GM12878 (cell line): ENCODE measurements around the gene CLEC3A. TPM values are rescaled to one million over a fixed set of nuclear protein-coding genes. Genes with fewer than 3 reads are reported as not detected.
A peak's percentile ranks its signal among the peaks of the same experiment; 100 is the strongest.

Experiments
- ATAC-seq: fragments of 200-7000 bp; cut with Tn5 transposase; 3 replicates; pipeline ENCODE4 v1.9.1; 2020; ENCODE audit warnings: mild to moderate bottlenecking, moderate library complexity
- BruUV-seq: library from RNA; stranded (reverse); fragments of 400-500 nt; replicated peaks from 2 replicates; lab custom pipeline; 2021; lab: Mats Ljungman, UMichigan
- CTCF ChIA-PET: fragments of 300-600 bp; sonication (Branson Sonifier 250); formaldehyde crosslinking; extraction: SDS; loops from one replicate; lab custom pipeline; 2021; ENCODE audit warnings: inconsistent platforms; lab: Yijun Ruan, JAX
- POLR2A ChIA-PET: fragments of 350-600 bp; formaldehyde crosslinking; extraction: SDS; loops from one replicate; lab custom pipeline; 2021; ENCODE audit warnings: inconsistent platforms; lab: Charles Lee
- RAD21 ChIA-PET: fragments of 300-600 bp; sonication (Branson Sonifier 250); formaldehyde crosslinking; loops from one replicate; lab custom pipeline; 2023; ENCODE audit warnings: antibody characterized with exemption; ENCODE audit not compliant: unreplicated experiment; lab: Charles Lee
- SMC1A ChIA-PET: fragments of 300-600 bp; sonication (Branson Sonifier 250); formaldehyde crosslinking; loops from one replicate; lab custom pipeline; 2023; ENCODE audit not compliant: unreplicated experiment, uncharacterized antibody; lab: Charles Lee
- DNase-seq: peaks from one replicate; pipeline ENCODE4 v3.0.0-alpha.2; 2011; ENCODE audit warnings: low read depth, low spot score
- FAIRE-seq: peaks from 3 replicates; lab custom pipeline; 2011; peaks lifted over from hg19 to GRCh38; lab: Jason Lieb, UNC
- H2AFZ ChIP-seq: 2 replicates; pipeline ENCODE4 v1.6.0; 2011; ENCODE audit warnings: low read depth, low read length, control low read depth; ENCODE audit not compliant: control insufficient read depth
- H3K27ac ChIP-seq: 2 replicates; pipeline ENCODE4 v1.5.1; 2011; ENCODE audit warnings: control low read depth; ENCODE audit not compliant: control insufficient read depth, insufficient read depth
- H3K27me3 ChIP-seq, 2 experiments: replicated peaks in 1 of 2; 2 replicates each; pipeline versions ENCODE4 v1.6.0 to v1.6.1; 2011; ENCODE audit warnings: low read length in 1 of 2; ENCODE audit not compliant: control insufficient read depth in 2 of 2, insufficient read depth in 2 of 2
- H3K36me3 ChIP-seq, 2 experiments: 2 replicates each; pipeline ENCODE4 v1.5.1; 2011; ENCODE audit warnings: low read length in 1 of 2; ENCODE audit not compliant: control insufficient read depth in 2 of 2, insufficient read depth in 2 of 2
- H3K4me1 ChIP-seq: 2 replicates; pipeline ENCODE4 v1.6.1; 2011; ENCODE audit warnings: mild to moderate bottlenecking, low read length, moderate library complexity, mixed read lengths; ENCODE audit not compliant: control insufficient read depth, insufficient read depth
- H3K4me2 ChIP-seq: 2 replicates; pipeline ENCODE4 v1.6.0; 2011; ENCODE audit warnings: control low read depth; ENCODE audit not compliant: control insufficient read depth, insufficient read depth
- H3K4me3 ChIP-seq: fragments of 200-600 bp; sonication (generic); 2 replicates; pipeline ENCODE4 v1.5.1; 2016
- H3K79me2 ChIP-seq: 2 replicates; pipeline ENCODE4 v1.6.0; 2011; ENCODE audit warnings: low read length; ENCODE audit not compliant: control insufficient read depth, insufficient read depth
- H3K9ac ChIP-seq: 2 replicates; pipeline ENCODE4 v1.8.0; 2011; ENCODE audit warnings: low read length, control low read depth, mixed read lengths; ENCODE audit not compliant: control insufficient read depth, insufficient read depth
- H3K9me3 ChIP-seq: replicated peaks from 3 replicates; pipeline ENCODE4 v1.5.1; 2011; ENCODE audit warnings: mild to moderate bottlenecking, low read length; ENCODE audit not compliant: control insufficient read depth, insufficient read depth
- H4K20me1 ChIP-seq: 2 replicates; pipeline ENCODE4 v1.6.0; 2011; ENCODE audit not compliant: control insufficient read depth, insufficient read depth
- EZH2 ChIP-seq: IDR thresholded peaks from 2 replicates; pipeline ENCODE4 v1.6.1; 2012; ENCODE audit warnings: low read depth, mild to moderate bottlenecking, control low read depth, inconsistent platforms, low read length, borderline replicate concordance; ENCODE audit not compliant: control insufficient read depth
- HCFC1 ChIP-seq: fragments of 150-350 bp; IDR thresholded peaks from 2 replicates; pipeline ENCODE4 v1.6.1; 2014; ENCODE audit warnings: low read length
- IKZF2 ChIP-seq, 2 experiments: fragments of 450-650 bp; IDR thresholded peaks; 2 replicates each; pipeline ENCODE4 v1.6.1; 2017; ENCODE audit warnings: mild to moderate bottlenecking in 2 of 2, moderate library complexity in 2 of 2
- KAT2A ChIP-seq: conservative IDR thresholded peaks from 2 replicates; pipeline ENCODE4 v1.6.1; 2011; ENCODE audit warnings: low read depth, low read length; ENCODE audit not compliant: control insufficient read depth
- MYC ChIP-seq: IDR thresholded peaks from 2 replicates; pipeline ENCODE4 v1.6.1; 2011; ENCODE audit warnings: mild to moderate bottlenecking, low read length, moderate library complexity, inconsistent platforms; ENCODE audit not compliant: insufficient read depth, insufficient replicate concordance, insufficient read length, severe bottlenecking
- NR2F1 ChIP-seq: fragments of 450-650 bp; conservative IDR thresholded peaks from 2 replicates; pipeline ENCODE4 v1.6.1; 2017; ENCODE audit warnings: mild to moderate bottlenecking
- PAX8 ChIP-seq: fragments of 450-650 bp; IDR thresholded peaks from 2 replicates; pipeline ENCODE4 v1.6.1; 2017; ENCODE audit warnings: mild to moderate bottlenecking, moderate library complexity
- POU2F2 ChIP-seq: IDR thresholded peaks from 3 replicates; pipeline ENCODE4 v1.6.1; 2011; ENCODE audit warnings: low read depth, mild to moderate bottlenecking, low read length, borderline replicate concordance
- RAD21 ChIP-seq: IDR thresholded peaks from 2 replicates; pipeline ENCODE4 v1.6.1; 2011; ENCODE audit warnings: mild to moderate bottlenecking, low read depth, low read length, moderate library complexity; ENCODE audit not compliant: insufficient read depth
- SPI1 ChIP-seq: IDR thresholded peaks from 2 replicates; pipeline ENCODE4 v1.6.1; 2011; ENCODE audit warnings: low read depth, mild to moderate bottlenecking, low read length, moderate library complexity, borderline replicate concordance; ENCODE audit not compliant: insufficient read depth
- SRF ChIP-seq, 2 experiments: IDR thresholded peaks; 2 replicates each; pipeline ENCODE4 v1.6.1; 2011; ENCODE audit warnings: low read depth in 2 of 2, low read length in 2 of 2, mild to moderate bottlenecking in 1 of 2, moderate library complexity in 1 of 2
- TBL1XR1 ChIP-seq: IDR thresholded peaks from 2 replicates; pipeline ENCODE4 v1.6.1; 2012; ENCODE audit warnings: low read depth, low read length, improper control_type of control experiment
- ZZZ3 ChIP-seq: IDR thresholded peaks from 2 replicates; pipeline ENCODE4 v1.6.1; 2011; ENCODE audit warnings: low read depth; ENCODE audit not compliant: control insufficient read depth, insufficient read length
- WGBS: methylation state at CpG from one replicate; pipeline ENCODE4 v1.1.6; 2016; ENCODE audit warnings: low lambda C conversion rate; ENCODE audit not compliant: insufficient replicate concordance, insufficient coverage; ENCODE audit errors: missing lambda C conversion rate; 5-methylcytosine and 5-hydroxymethylcytosine counted together
- in situ Hi-C: fragments of 300-500 bp; cut with MboI; formaldehyde crosslinking; loops from 9 replicates; pipeline ENCODE4 v1.14.3; 2018; ENCODE audit warnings: mixed read lengths
- intact Hi-C: fragments of 100-400 bp; cut with micrococcal nuclease; formaldehyde crosslinking; loops from one replicate; pipeline ENCODE4 v1.14.2; 2022; ENCODE audit not compliant: unreplicated experiment
- polyA plus RNA-seq, 11 experiments: library from polyadenylated mRNA; depleted of rRNA in 4 of 11; unstranded in 6 of 11; stranded (reverse) in 5 of 11; fragments of >200 nt; fragmentation: Nextera tagmentation in 4 of 11; fragmentation: Illumina TruSeq in 1 of 11; extraction: Ambion mirVana in 4 of 11; extraction: Trizol in 1 of 11; gene quantifications; 1 replicate in 1 of 11; 2 replicates in 10 of 11; pipeline versions ENCODE4 v1.2.1 to v1.2.3, GENCODE V29; 2011 to 2016; ENCODE audit warnings: inconsistent platforms in 2 of 11, missing spikeins in 2 of 11, low read depth in 1 of 11
- total RNA-seq, 4 experiments: library from RNA; depleted of rRNA in 3 of 4; stranded (reverse); fragments of >200 nt in 3 of 4; fragmentation: Illumina TruSeq in 1 of 4; extraction: Trizol in 1 of 4; gene quantifications; 2 replicates each; pipeline versions ENCODE4 v1.2.1 to v1.2.3, GENCODE V29; 2013 to 2021
- TF ChIP-seq, protein P1 (sequence below): fragments of 450-650 bp; IDR thresholded peaks from 2 replicates; pipeline ENCODE4 v1.6.1; 2014; ENCODE audit warnings: mild to moderate bottlenecking
- TF ChIP-seq, protein P2 (sequence below): fragments of 450-650 bp; IDR thresholded peaks from 2 replicates; pipeline ENCODE4 v1.6.1; 2016; ENCODE audit warnings: mild to moderate bottlenecking
- TF ChIP-seq, protein P3 (sequence below): fragments of 450-650 bp; IDR thresholded peaks from 2 replicates; pipeline ENCODE4 v1.6.1; 2017; ENCODE audit warnings: antibody characterized with exemption, mild to moderate bottlenecking, moderate library complexity
- TF ChIP-seq, protein P4 (sequence below): fragments of 450-650 bp; IDR thresholded peaks from 2 replicates; pipeline ENCODE4 v1.6.1; 2017; ENCODE audit warnings: borderline replicate concordance

The CLEC3A gene
- total and polyA plus RNA-seq, 10 of the 15 experiments (the other 5 are each of a cell fraction or from before 2014, with no cell fraction given): not detected

DNA sequence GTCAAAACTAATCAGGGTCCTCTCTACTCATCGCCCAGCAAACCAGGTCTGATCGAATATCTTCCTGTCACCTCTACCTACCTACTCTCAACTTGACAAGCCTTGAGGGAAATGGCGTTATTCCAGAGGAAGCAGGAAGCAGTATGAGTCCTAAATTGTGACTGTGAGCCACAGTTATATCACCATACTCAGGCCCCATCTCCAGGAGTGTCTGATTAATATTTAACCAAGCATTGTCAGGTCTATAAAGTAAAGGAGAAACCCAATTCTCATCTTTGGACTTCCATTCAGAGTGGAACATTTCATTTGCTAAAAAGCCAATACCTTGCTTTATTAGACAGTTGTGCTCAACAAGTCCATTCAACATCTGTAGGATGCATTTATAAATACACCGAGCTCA, 17.8 kb upstream of the CLEC3A start (continued):
- TF ChIP-seq, protein P1, sequence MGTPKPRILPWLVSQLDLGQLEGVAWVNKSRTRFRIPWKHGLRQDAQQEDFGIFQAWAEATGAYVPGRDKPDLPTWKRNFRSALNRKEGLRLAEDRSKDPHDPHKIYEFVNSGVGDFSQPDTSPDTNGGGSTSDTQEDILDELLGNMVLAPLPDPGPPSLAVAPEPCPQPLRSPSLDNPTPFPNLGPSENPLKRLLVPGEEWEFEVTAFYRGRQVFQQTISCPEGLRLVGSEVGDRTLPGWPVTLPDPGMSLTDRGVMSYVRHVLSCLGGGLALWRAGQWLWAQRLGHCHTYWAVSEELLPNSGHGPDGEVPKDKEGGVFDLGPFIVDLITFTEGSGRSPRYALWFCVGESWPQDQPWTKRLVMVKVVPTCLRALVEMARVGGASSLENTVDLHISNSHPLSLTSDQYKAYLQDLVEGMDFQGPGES: no peak
- TF ChIP-seq MYC (no peak), ZZZ3 (no peak), SRF (IDR thresholded peaks at IDR 0.05; ENCODE audit: low read depth in 2 of 2, low read length in 2 of 2) (no peak), NR2F1 (no peak), IKZF2 (IDR thresholded peaks at IDR 0.05) (no peak)
- TF ChIP-seq, all 136 proteins: peak for 0

DNA sequence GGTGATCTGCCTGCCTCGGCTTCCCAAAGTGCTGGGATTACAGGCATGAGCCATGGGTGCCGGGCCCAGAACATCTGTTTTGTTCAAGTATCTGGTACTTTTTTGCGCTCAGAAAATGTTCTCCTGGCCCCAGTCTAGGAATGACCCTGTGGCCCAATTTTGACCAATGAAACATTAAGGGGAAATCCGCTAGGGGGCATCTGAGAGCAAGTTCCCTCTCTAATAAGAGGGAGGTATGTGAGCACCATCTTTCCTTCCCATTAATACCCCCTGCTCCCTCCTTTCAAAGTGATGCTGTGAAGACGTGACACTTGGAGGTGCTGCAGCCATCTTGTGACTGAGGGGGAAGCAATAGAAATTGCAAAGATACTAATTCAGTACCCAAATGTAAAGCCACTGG, 16.5 kb upstream of the CLEC3A start:
- intact Hi-C loops: loop anchor here (2.0 kb wide), 1 partner anchor 89 kb away; no protein-coding TSS in a partner anchor
- Histone ChIP-seq H3K4me3 (no peak overlapping the region), H3K27ac (no peak overlapping the region), H2AFZ (no peak overlapping the region), H3K9ac (no peak overlapping the region), H3K36me3 (no peaks in the 10 kb centered on the region), H3K27me3 (no peaks in the 10 kb centered on the region), H3K79me2 (no peaks in the 10 kb centered on the region), H3K4me2 (no peak overlapping the region), H3K4me1 (no peaks in the 10 kb centered on the region), H3K9me3 (no peaks in the 10 kb centered on the region), H4K20me1 (no peaks in the 10 kb centered on the region)
- DNase-seq (no peak), FAIRE-seq (no peak), ATAC-seq (peak; percentile 63)
- BruUV-seq: no TSS peak
- ChIA-PET RAD21 (no interaction called here), CTCF (no interaction called here), POLR2A (no interaction called here), SMC1A (no interaction called here)
- 30% methylated on average over 5 of the region's 5 CpGs for WGBS
- in situ Hi-C loops: no loop called here
- TF ChIP-seq POU2F2 (no peak), HCFC1 (no peak), KAT2A (no peak), TBL1XR1 (no peak), SPI1 (no peak), RAD21 (peak; percentile 20; the same call in 1 of the 2 replicates), PAX8 (no peak), EZH2 (no peak)
- TF ChIP-seq, protein P2, sequence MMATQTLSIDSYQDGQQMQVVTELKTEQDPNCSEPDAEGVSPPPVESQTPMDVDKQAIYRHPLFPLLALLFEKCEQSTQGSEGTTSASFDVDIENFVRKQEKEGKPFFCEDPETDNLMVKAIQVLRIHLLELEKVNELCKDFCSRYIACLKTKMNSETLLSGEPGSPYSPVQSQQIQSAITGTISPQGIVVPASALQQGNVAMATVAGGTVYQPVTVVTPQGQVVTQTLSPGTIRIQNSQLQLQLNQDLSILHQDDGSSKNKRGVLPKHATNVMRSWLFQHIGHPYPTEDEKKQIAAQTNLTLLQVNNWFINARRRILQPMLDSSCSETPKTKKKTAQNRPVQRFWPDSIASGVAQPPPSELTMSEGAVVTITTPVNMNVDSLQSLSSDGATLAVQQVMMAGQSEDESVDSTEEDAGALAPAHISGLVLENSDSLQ: no peak
- TF ChIP-seq, protein P3, sequence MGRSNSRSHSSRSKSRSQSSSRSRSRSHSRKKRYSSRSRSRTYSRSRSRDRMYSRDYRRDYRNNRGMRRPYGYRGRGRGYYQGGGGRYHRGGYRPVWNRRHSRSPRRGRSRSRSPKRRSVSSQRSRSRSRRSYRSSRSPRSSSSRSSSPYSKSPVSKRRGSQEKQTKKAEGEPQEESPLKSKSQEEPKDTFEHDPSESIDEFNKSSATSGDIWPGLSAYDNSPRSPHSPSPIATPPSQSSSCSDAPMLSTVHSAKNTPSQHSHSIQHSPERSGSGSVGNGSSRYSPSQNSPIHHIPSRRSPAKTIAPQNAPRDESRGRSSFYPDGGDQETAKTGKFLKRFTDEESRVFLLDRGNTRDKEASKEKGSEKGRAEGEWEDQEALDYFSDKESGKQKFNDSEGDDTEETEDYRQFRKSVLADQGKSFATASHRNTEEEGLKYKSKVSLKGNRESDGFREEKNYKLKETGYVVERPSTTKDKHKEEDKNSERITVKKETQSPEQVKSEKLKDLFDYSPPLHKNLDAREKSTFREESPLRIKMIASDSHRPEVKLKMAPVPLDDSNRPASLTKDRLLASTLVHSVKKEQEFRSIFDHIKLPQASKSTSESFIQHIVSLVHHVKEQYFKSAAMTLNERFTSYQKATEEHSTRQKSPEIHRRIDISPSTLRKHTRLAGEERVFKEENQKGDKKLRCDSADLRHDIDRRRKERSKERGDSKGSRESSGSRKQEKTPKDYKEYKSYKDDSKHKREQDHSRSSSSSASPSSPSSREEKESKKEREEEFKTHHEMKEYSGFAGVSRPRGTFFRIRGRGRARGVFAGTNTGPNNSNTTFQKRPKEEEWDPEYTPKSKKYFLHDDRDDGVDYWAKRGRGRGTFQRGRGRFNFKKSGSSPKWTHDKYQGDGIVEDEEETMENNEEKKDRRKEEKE: no peak
- TF ChIP-seq, protein P4, sequence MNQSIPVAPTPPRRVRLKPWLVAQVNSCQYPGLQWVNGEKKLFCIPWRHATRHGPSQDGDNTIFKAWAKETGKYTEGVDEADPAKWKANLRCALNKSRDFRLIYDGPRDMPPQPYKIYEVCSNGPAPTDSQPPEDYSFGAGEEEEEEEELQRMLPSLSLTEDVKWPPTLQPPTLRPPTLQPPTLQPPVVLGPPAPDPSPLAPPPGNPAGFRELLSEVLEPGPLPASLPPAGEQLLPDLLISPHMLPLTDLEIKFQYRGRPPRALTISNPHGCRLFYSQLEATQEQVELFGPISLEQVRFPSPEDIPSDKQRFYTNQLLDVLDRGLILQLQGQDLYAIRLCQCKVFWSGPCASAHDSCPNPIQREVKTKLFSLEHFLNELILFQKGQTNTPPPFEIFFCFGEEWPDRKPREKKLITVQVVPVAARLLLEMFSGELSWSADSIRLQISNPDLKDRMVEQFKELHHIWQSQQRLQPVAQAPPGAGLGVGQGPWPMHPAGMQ: no peak
